ENCODE results near the gene CYTH4.

GRCh38 chr22:37289156-37289735 is 6.9 kb downstream of the CYTH4 start:
- no peak for TF ChIP-seq POLR2A (IDR thresholded peaks at IDR 0.05)
- TF ChIP-seq, protein P1, sequence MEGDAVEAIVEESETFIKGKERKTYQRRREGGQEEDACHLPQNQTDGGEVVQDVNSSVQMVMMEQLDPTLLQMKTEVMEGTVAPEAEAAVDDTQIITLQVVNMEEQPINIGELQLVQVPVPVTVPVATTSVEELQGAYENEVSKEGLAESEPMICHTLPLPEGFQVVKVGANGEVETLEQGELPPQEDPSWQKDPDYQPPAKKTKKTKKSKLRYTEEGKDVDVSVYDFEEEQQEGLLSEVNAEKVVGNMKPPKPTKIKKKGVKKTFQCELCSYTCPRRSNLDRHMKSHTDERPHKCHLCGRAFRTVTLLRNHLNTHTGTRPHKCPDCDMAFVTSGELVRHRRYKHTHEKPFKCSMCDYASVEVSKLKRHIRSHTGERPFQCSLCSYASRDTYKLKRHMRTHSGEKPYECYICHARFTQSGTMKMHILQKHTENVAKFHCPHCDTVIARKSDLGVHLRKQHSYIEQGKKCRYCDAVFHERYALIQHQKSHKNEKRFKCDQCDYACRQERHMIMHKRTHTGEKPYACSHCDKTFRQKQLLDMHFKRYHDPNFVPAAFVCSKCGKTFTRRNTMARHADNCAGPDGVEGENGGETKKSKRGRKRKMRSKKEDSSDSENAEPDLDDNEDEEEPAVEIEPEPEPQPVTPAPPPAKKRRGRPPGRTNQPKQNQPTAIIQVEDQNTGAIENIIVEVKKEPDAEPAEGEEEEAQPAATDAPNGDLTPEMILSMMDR (IDR thresholded peaks at IDR 0.05) = no peak

All from ovary (tissue), 3 donors.